CD4-positive, alpha-beta T cell treated with Interleukin-10 for 1 hour (primary cell): ENCODE measurements around the gene MEI1.
"Not testable (repeated sequence)": the region's sequence is repeated elsewhere in the genome, so short reads cannot be mapped to it uniquely, and the experiment has no call there.

Experiments used
- DNase-seq: peaks from one replicate; pipeline ENCODE4 v3.0.0-alpha.2; 2020

Gene MEI1

GRCh38 chr22:41683616-41684015 is 15.7 kb upstream of the MEI1 start:
- no peak for DNase-seq

GRCh38 chr22:41684194-41684593 is 15.1 kb upstream of the MEI1 start:
- DNase-seq, result no peak

GRCh38 chr22:41686890-41687289 is 12.4 kb upstream of the MEI1 start:
- not testable (repeated sequence) for DNase-seq

- DNase-seq, result peak; percentile 15
These were observed 11.4 kb upstream of the MEI1 start for GRCh38 chr22:41687901-41688364.

- peak; percentile 92 for DNase-seq
These were observed 10.7 kb upstream of the MEI1 start, which contains the start of gene SNU13 for GRCh38 chr22:41688365-41689211. Gene SNU13 (minus strand): TSS chr22:41688867. CDS start chr22:41688796, 71 bp downstream.

- DNase-seq, result no peak
These were observed 8.8 kb upstream of the MEI1 start for GRCh38 chr22:41690476-41690875.

GRCh38 chr22:41695211-41695610 is 4.1 kb upstream of the MEI1 start:
- no peak for DNase-seq

GRCh38 chr22:41696703-41697102 is 2.6 kb upstream of the MEI1 start:
- no peak for DNase-seq

GRCh38 chr22:41697126-41697775 is 2.1 kb upstream of the MEI1 start:
- DNase-seq, result peak; percentile 88

GRCh38 chr22:41700108-41700364 is 733 bp downstream of the MEI1 start:
- no peak for DNase-seq

GRCh38 chr22:41702763-41703162 is 3.5 kb downstream of the MEI1 start:
- DNase-seq, result no peak

GRCh38 chr22:41709341-41709740 is 10.0 kb downstream of the MEI1 start:
- no peak for DNase-seq

- DNase-seq, result no peak
These were observed 13.7 kb downstream of the MEI1 start for GRCh38 chr22:41713004-41713403.

GRCh38 chr22:41722496-41722895 is 23.2 kb downstream of the MEI1 start:
- DNase-seq, result no peak

- DNase-seq, result no peak
These were observed 26.3 kb downstream of the MEI1 start for GRCh38 chr22:41725510-41726110.

- DNase-seq, result no peak
These were observed 32.3 kb downstream of the MEI1 start for GRCh38 chr22:41731609-41732008.

GRCh38 chr22:41732096-41732772 is 32.9 kb downstream of the MEI1 start:
- no peak for DNase-seq

GRCh38 chr22:41733241-41733640 is 33.9 kb downstream of the MEI1 start:
- DNase-seq, result not testable (repeated sequence)

GRCh38 chr22:41739576-41739975 is 40.3 kb downstream of the MEI1 start:
- DNase-seq, result no peak

- no peak for DNase-seq
These were observed 43.6 kb downstream of the MEI1 start for GRCh38 chr22:41742918-41743317.

- DNase-seq, result no peak
These were observed 46.7 kb downstream of the MEI1 start for GRCh38 chr22:41745968-41746367.

- peak; percentile 69 for DNase-seq
These were observed 47.5 kb downstream of the MEI1 start for GRCh38 chr22:41746567-41747400.
